GM06990 (cell line): ENCODE data around the gene NUCKS1.

Experiments used
- DNase-seq: peaks from one replicate; pipeline ENCODE4 v3.0.0-alpha.2; 2011; ENCODE audit not compliant: insufficient read length; ENCODE audit errors: extremely low read depth
- H3K27me3 ChIP-seq: replicated peaks from 2 replicates; pipeline ENCODE4 v1.6.0; 2011; ENCODE audit warnings: low read length; ENCODE audit not compliant: control insufficient read depth, insufficient read depth
- H3K36me3 ChIP-seq: 2 replicates; pipeline ENCODE4 v1.5.1; 2011; ENCODE audit warnings: low read length; ENCODE audit not compliant: control insufficient read depth, insufficient read depth
- H3K4me3 ChIP-seq: replicated peaks from 2 replicates; pipeline ENCODE4 v1.5.1; 2011; ENCODE audit warnings: low read depth, mild to moderate bottlenecking, control low read depth, low read length
- TF ChIP-seq, protein P1 (sequence below): IDR thresholded peaks from 2 replicates; pipeline ENCODE4 v1.5.1; 2011; ENCODE audit warnings: low read length, control low read depth, mild to moderate bottlenecking, inconsistent platforms; ENCODE audit not compliant: insufficient read depth, poor library complexity, severe bottlenecking

NUCKS1 gene

DNA sequence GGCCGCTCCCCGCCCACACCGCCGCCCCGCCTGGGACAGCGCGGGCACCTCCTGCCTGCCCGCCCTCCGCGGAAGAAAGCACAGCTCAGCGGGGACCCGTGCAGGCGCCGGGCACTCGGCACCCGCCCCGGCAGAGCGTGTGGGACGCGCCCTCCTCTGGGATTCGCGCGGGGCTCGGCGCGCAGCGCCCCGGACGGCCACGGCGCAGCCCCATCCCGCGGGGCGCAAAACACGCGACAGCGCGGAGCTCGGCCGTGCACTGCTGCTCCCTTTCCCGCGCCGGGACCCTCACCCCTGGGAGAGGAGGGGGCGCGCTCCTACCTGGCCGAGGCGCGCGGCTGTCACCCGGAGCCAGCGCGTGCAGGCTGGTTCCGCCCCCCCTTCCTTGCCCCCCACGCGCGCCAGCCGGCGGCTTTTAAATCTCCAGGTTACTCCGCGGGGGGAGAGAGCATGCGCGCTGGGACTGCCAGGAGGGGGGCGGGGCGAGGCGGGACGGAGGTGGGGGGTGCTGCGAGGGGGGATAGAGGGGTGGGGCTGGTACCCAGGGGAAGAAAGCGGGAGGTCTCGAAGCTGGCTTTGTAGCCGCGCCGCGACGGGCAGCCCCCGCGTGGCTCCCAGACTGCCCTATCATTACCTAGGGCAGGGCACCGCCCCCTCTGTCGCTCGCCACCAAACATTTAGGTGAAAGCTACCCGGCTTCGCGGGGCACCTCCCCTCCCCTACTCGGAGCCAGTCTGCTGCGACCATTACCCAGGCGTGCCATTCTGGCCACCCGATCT is 69.7 kb downstream of the NUCKS1 start, which contains the start of gene SLC45A3:
Gene SLC45A3 (minus strand): TSS at position 437 of the 779 bp plus-strand sequence. CDS start 15,853 bp downstream, outside the sequence.
- no peak for DNase-seq
- peak within 1 kb of the TSS; percentile 65 for H3K4me3 ChIP-seq
- no peaks in the 10 kb centered on the region; the same call in none of the 2 replicates for H3K27me3 ChIP-seq
- TF ChIP-seq, protein P1, sequence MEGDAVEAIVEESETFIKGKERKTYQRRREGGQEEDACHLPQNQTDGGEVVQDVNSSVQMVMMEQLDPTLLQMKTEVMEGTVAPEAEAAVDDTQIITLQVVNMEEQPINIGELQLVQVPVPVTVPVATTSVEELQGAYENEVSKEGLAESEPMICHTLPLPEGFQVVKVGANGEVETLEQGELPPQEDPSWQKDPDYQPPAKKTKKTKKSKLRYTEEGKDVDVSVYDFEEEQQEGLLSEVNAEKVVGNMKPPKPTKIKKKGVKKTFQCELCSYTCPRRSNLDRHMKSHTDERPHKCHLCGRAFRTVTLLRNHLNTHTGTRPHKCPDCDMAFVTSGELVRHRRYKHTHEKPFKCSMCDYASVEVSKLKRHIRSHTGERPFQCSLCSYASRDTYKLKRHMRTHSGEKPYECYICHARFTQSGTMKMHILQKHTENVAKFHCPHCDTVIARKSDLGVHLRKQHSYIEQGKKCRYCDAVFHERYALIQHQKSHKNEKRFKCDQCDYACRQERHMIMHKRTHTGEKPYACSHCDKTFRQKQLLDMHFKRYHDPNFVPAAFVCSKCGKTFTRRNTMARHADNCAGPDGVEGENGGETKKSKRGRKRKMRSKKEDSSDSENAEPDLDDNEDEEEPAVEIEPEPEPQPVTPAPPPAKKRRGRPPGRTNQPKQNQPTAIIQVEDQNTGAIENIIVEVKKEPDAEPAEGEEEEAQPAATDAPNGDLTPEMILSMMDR = no peak
- no peaks in the 10 kb centered on the region for H3K36me3 ChIP-seq

DNA sequence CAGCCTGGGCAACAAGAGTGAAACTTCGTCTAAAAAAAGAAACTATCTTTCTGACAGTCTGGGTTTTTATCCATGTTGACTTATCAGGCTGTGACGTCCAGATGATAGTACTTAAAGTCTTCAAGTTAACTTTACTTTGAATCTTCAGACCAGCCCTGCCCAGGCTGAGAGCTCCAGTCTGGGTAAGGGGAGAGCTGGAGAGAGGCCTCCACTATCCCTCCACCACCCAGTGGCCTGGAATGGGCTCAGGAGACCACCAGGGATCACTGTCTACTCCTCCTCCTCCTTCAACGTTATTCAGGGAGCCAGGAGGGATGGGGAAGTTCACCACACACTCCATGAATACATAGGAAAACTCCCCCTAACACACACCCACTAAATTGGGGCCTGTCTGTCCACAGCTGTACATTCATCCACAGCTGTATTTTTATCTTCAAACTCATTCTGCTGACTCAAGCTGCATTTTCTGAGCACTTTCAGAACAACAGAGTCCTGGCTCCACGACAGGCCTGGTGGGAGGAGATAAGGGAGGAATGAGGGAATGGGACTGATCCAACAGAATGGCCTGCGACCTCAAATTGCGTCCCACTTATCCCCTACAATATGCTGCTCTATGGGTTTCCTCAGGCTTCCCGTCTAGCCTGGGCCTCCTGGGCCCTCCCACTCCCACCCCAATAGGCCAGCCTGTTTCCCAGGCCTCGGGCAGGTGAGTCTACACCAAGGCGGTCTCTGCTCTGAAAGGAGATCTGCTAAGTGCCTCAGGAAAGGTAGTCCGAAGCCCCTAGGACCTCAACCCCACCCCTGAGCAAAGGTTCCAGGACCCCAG is 71.5 kb downstream of the NUCKS1 start:
- Histone ChIP-seq H3K36me3 (no peaks in the 10 kb centered on the region), H3K27me3 (no peaks in the 10 kb centered on the region; the same call in none of the 2 replicates), H3K4me3 (no peak overlapping the region)
- TF ChIP-seq, protein P1 = no peak
- DNase-seq = no peak

DNA sequence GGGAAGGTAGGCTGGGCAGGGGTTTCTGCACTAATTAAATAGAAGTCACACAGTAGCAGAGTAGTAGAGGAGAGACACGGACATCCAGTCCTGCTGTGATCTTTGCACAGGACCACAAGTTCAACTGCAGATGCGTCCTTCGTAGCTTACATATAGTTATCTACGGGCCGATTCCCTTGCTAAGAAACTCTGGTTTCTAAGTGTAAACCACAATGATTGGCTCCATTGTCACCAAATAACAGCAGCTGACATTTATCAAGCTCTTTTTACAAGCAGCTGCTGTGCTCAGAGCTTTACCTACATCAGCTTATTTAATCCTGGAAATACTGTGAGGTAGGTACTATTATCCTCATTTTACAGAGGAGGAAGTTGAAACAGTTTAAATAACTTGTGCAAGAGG is 72.8 kb downstream of the NUCKS1 start:
- no peak for DNase-seq
- no peaks in the 10 kb centered on the region for H3K36me3 ChIP-seq
- H3K27me3 ChIP-seq = no peaks in the 10 kb centered on the region; the same call in none of the 2 replicates
- TF ChIP-seq, protein P1 = no peak
- H3K4me3 ChIP-seq = no peak overlapping the region

DNA sequence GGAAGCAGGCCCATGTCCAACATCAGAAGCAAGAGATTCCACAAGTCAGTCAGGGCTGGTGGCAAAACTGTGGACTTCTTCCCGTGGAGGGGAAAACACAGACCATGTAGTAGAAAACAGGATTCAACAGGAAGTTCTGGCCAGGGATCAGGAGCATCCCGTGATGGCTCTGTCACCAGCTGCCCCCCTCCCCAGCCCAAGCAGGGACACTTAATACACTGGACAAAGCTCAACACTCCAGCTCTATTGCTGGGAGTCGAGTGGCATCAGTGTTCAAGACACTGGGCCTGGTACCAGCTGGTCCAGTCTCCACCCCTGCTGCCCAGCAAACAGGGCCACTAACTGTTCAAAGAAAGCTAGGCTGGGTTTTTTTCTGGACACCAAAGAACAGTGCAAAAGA is 73.4 kb downstream of the NUCKS1 start:
- DNase-seq = no peak
- H3K27me3 ChIP-seq = no peaks in the 10 kb centered on the region; the same call in none of the 2 replicates
- H3K4me3 ChIP-seq = no peak overlapping the region
- TF ChIP-seq, protein P1 = no peak
- no peaks in the 10 kb centered on the region for H3K36me3 ChIP-seq

DNA sequence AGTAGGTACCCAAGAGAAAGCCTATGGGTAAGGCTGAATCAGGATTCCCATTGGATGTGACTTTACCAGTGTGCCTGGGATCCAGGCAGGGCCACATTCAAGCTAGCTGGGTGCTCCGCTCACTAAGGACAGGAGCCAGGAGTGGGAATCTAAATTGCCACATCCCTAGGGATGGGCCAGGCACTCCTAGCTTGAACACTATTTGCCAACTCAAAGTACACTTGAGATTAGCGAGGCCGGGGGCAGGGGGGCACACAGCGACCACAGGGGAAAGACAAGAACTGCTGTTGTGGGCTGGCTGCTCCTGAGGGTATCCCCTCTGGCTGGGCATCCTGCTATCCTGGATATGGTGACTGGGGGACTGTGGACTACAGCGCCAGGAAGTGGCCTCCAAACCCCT is 74.0 kb downstream of the NUCKS1 start:
- Histone ChIP-seq H3K4me3 (no peak overlapping the region), H3K27me3 (no peaks in the 10 kb centered on the region)
- TF ChIP-seq, protein P1 = no peak

More for the DNA sequence above, 74.0 kb downstream of the NUCKS1 start:
- DNase-seq = no peak
- no peaks in the 10 kb centered on the region for H3K36me3 ChIP-seq
